Dedifferentiated amniotic fluid mesenchymal stem cell (primary cell): ENCODE measurements around the gene NRARP.

Source experiments
- DNase-seq: peaks from one replicate; pipeline ENCODE4 v3.0.0-alpha.2; 2016; ENCODE audit errors: extremely low spot score

NRARP gene

GRCh38 chr9:137277329-137278041, 24.6 kb downstream of the NRARP start, which contains the start of gene TOR4A:
TSS of gene TOR4A (plus strand) at chr9:137277726. CDS start at chr9:137278690, 964 bp downstream.
- peak; percentile 64 for DNase-seq

- peak; percentile 18 for DNase-seq
Observed at GRCh38 chr9:137276473-137277328, 25.4 kb downstream of the NRARP start.

- DNase-seq = no peak
Observed at GRCh38 chr9:137275588-137276472, 26.2 kb downstream of the NRARP start.

DNA sequence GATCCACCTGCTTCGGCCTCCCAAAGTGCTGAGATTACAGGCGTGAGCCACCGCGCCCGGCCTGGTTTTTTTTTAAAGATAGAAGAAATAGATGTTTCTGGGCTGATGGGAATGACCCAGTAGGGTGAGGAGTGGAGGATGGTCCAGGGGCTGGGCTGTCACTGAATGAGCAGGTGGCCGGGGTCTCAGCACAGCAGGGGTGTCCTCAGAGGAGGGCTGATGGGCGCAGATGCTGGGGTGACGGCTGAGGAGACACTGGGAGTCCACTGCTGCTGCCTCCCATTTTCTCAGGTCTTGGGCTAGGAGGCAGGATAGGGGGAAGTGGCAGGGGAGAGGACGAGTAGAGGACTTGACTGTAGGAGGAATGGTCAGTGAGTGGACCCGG, 26.9 kb downstream of the NRARP start:
- DNase-seq = no peak

DNA sequence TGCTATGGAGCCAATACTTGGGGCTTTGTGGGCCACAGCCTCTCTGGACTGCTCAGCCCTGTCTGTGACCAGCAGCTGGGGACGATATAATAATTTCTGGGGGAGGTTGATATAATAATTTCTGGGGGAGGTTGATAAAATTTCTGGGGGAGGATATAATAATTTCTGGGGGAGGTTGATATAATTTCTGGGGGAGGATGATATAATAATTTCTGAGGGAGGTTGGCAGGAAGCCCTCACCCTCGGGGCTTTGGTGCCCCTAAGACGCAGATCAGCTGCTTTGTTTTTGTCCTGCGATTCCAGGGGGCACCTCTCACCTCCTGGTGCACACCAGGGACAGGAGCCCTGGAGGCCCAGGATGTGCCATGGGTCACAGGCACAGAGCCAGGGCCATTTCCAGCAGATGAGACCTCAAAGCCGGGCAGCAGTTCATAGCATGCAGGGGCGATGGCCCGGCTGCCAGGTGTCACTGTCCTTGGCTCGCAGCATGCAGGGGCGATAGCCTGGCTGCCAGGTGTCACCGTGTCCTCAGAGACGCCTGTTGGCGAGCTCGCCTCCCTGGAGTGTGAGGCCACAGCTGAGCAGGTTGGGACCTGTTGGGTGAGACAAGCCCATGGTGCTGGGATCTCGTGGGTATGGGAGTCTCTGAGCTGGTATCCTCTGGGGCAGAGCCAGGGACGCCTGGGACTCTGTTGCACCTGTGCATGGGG, 28.3 kb downstream of the NRARP start:
- DNase-seq = no peak

GRCh38 chr9:137273095-137273490, 29.0 kb downstream of the NRARP start:
- no peak for DNase-seq

DNA sequence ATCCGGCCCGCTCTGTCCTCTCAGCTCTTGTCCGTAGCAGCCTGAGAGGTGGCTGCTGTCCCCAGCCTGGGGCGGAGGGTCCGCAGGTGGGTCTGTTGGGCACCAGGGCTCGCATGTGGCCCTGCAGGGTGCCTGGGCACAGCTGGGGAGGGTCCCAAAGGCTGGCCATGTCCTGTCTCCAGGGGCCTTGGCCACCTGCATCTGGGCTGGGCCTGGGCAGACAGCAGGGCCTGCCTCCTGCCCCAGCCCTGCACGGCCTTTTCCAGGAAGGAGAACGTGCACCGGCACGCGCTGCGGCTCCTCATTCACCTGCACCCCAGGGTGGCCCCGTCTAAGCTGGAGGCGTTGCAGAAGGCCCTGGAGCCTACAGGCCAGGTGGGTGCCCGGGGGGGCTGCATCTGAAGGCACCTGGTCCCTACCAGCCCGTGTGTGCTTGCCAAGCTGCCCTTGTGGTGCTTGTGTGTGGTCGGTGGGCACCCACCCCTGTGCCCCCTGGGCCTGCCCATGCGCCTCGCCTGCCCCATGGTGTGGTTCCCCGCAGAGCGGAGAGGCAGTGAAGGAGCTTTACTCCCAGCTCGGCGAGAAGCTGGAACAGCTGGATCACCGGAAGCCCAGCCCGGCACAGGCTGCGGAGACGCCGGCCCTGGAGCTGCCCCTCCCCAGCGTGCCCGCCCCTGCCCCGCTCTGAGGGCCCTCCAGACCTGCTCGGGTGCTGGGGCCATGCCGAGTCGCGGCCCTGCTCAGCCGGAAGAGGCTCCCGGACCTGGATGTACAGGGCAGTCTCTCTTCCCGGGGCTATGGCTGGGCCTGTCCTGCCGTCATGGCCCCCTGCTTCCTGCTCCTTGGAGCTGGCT, 29.6 kb downstream of the NRARP start:
- no peak for DNase-seq

DNA sequence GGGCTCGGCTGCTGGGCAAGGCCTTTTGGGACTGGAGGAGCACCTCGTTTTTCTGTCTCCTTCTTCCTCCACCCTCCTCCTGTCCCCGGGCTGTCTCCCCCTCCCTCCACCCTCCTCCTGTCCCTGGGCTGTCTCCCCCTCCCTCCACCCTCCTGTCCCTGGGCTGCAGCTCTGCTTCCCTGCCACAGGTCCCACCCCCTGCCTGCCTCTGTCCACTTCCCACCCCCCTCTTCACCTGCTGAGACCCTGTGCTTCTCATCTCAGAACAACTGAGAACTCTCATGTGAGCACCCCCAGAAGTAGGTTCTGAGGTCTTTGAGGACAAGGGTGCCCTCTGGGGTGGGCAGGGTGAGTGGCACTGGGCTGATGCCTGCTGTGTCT, 30.4 kb downstream of the NRARP start:
- no peak for DNase-seq

GRCh38 chr9:137270929-137271695, 31.0 kb downstream of the NRARP start:
- DNase-seq = no peak

- no peak for DNase-seq
Observed at GRCh38 chr9:137269231-137269772, 32.8 kb downstream of the NRARP start.

DNA sequence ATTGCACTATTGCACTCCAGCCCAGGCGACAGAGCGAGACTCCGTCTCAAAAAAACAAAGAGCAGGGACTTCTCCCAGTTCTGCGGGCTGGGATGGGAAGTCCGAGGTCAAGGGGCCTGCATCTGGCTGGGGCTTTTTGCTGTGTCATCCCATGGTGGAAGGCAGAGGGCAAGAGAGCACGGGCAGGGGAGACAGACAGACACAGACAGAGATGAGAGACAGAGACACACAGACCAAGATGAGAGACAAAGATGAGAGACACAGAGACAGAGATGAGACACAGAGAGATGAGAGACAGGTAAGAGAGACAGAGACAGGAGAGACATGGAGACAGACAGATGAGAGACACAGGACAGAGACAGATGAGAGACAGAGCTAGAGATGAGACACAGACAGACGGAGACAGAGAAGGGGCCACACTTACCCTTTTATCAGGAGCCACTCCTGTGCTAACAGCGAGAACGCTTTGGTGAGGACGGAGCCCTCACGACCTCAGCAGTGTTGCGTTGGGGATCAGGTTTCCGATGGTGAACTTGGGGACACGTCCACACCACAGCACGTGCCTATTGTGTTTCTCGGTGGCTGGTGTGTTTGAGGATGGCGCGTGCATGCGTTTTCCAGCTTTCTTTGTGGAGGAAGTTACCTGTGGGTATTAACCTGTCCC, 33.4 kb downstream of the NRARP start:
- no peak for DNase-seq

DNA sequence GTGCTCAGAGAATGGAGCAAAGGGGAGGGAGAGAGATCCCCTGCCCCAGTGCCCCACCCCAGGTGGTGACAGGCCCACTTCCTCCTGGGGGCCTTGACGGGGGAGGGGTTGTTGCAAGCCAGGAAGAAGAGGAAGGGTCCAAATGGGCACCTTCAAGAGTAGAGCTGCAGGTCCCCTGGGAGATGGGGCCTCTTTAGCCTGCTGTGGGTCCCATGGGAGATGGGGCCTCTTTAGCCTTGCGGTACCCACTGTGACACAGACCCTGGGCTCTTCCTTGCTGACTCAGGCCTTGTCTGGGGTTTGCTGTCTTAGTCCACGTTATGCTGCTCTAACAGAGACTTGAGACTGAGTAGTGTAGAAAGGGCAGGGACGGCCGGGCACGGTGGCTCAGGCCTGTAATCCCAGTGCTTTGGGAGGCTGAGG, 34.1 kb downstream of the NRARP start:
- DNase-seq = no peak

GRCh38 chr9:137266585-137267453, 35.3 kb downstream of the NRARP start:
- no peak for DNase-seq

DNA sequence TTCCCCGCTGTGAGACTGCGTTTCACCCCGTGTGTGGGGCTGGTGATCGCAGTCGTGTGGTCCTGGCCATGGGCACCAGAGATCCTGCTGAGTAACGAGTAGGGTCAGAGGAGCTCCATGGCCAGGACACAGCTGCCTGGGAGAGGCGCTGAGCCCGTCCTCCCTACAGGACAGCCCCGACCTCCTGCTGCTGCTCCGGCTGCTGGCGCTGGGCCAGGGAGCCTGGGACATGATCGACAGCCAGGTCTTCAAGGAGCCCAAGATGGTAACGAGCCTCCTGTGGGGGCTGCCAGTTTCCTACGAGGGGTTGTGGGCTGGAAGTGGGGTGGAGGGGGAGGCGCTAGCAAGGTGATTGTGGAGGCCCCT, 35.9 kb downstream of the NRARP start:
- DNase-seq = no peak

DNA sequence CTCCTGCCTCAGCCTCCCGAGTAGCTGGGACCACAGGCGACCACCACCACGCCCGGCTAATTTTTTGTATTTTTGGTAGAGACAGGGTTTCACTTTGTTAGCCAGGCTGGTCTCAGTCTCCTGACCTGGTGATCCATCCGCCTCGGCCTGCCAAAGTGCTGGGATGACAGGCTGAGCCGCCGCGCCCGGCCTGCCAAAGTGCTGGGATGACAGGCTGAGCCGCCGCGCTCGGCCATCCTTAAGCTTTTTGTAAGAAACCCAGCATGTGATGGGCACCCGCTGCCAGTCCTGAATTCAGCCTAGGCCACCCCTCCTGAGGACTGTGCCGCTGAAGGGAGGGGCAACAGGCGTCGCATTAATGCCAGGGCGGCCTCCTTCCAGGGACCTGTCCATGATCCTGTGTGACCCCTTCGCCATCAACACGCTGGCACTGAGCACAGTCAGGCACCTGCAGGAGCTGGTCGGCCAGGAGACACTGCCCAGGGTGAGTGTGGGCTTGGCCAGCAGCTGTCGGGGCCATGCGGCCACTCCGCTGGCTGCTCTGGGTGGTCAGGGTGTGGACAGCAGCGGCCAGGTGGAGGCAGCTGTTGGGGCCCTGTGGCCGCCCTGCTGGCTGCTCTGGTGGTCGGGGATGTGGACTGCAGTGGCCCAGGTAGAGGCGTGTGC, 36.4 kb downstream of the NRARP start:
- no peak for DNase-seq

DNA sequence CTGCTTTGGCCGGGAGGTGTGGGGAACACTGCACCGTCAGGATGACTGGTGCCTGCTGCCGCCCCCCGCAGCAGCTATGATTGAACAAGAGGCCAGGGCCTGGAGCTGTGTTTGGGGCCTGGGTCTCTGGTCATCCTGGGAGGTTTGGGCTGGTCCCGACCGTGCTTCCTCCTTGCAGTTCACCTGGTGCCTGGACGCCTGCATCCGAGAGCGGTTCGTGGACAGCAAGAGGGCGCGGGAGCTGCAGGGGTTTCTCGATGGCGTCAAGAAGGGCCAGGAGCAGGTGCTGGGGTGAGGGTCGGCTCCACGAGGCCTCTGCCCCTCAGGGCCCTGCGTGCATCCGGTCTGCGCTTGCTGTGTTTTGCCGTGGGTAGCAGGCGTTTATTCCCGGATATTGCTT, 38.0 kb downstream of the NRARP start:
- no peak for DNase-seq

DNA sequence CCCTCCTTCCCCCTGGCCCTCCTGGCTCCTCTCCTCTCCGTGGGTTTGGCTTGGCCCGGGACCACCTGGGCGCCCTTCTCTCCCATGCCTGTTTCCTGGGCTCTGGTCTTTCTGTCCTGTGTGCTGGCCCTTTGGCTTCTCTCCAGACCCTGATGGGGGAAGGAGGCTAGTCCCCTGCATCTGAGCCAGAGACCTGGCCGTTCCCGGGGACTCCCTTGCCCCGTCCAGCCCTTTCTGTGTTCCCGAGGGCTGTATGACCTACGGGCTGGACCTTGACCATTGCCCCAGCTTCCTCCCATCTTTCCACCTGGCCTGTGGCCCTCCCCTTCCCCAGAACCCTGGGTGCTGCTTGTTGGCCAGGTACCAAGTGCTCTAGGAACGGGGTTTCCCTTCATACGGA, 38.6 kb downstream of the NRARP start:
- no peak for DNase-seq

DNA sequence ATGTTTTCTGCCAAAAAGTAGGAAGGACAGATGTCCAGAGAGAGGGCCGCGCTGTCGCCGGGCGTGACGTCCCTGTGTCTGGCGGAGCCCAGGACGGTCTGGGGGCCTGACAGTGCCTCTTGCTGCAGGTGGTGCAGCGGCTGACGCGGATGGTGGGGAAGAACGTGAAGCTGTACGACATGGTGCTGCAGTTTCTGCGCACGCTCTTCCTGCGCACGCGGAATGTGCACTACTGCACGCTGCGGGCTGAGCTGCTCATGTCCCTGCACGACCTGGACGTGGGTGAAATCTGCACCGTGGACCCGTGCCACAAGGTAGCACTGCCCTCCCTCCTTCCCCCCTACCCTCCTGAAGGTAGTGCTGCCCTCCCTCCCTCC, 39.2 kb downstream of the NRARP start:
- DNase-seq = no peak
